Lung (tissue), 12 donors: ENCODE measurements around the gene ZCCHC2. TPM values are rescaled to one million over a fixed set of nuclear protein-coding genes. Genes with fewer than 3 reads are reported as not detected.

Experiments
- ATAC-seq: fragments of 200-7000 bp; cut with Tn5 transposase; one replicate; pipeline ENCODE4 v1.9.1; 2020; ENCODE audit warnings: moderate number of reproducible peaks; ENCODE audit not compliant: insufficient read depth, low FRiP score
- DNase-seq, 3 donors: peaks; one replicate each; pipeline ENCODE4 v3.0.0-alpha.2; 2013 to 2017
- H3K27ac ChIP-seq, 2 donors: one replicate each; pipeline ENCODE4 v1.5.1; 2013; ENCODE audit warnings: mild to moderate bottlenecking in 2 of 2, moderate library complexity in 2 of 2, control low read depth in 1 of 2, inconsistent platforms in 1 of 2, low read depth in 1 of 2, low read length in 1 of 2
- H3K27me3 ChIP-seq, 3 donors: one replicate each; pipeline ENCODE4 v1.5.1; 2013; ENCODE audit warnings: low read length in 2 of 3; ENCODE audit not compliant: control insufficient read depth in 3 of 3, insufficient read depth in 3 of 3
- H3K36me3 ChIP-seq, 4 donors: one replicate each; pipeline ENCODE4 v1.5.1; 2013; ENCODE audit warnings: low read length in 4 of 4, mild to moderate bottlenecking in 1 of 4, moderate library complexity in 1 of 4; ENCODE audit not compliant: control insufficient read depth in 4 of 4, insufficient read depth in 4 of 4
- H3K4me1 ChIP-seq, 5 donors: one replicate each; pipeline ENCODE4 v1.5.1; 2013; ENCODE audit warnings: low read length in 5 of 5, mild to moderate bottlenecking in 2 of 5, moderate library complexity in 1 of 5; ENCODE audit not compliant: control insufficient read depth in 5 of 5, insufficient read depth in 5 of 5
- H3K4me3 ChIP-seq: one replicate; pipeline ENCODE4 v1.5.1; 2013; ENCODE audit warnings: mild to moderate bottlenecking, control low read depth, moderate library complexity
- H3K9ac ChIP-seq, 2 donors: one replicate each; pipeline ENCODE4 v1.5.1; 2013; ENCODE audit warnings: low read length in 2 of 2, control low read depth in 1 of 2; ENCODE audit not compliant: insufficient read depth in 1 of 2
- H3K9me3 ChIP-seq, 4 donors: one replicate each; pipeline ENCODE4 v1.5.1; 2013; ENCODE audit warnings: low read length in 3 of 4, mild to moderate bottlenecking in 1 of 4, moderate library complexity in 1 of 4; ENCODE audit not compliant: control insufficient read depth in 4 of 4, insufficient read depth in 3 of 4
- WGBS, 2 donors: extraction: QIAGEN DNeasy Blood & Tissue Kit; methylation state at CpG; one replicate each; pipeline ENCODE4 v1.1.7; 2013; 5-methylcytosine and 5-hydroxymethylcytosine counted together
- polyA plus RNA-seq, 2 donors: library from polyadenylated mRNA; stranded (reverse); fragments of 200-250 nt; gene quantifications; one replicate each; pipeline ENCODE4 v1.2.1, GENCODE V29; 2013
- total RNA-seq, 2 donors: library from RNA; depleted of rRNA in 1 of 2; stranded (reverse); fragments of >200 nt in 1 of 2; gene quantifications; one replicate each; pipeline ENCODE4 v1.2.1, GENCODE V29; 2014 to 2021
- TF ChIP-seq, protein P1 (sequence below): IDR thresholded peaks from 2 replicates; pipeline ENCODE4 v1.5.1; 2012; ENCODE audit warnings: mild to moderate bottlenecking; ENCODE audit errors: control extremely low read depth, extremely low read depth
- donor health status: control.
- donor health status: control.
- donor health status: Bipolar disorder and iron deficiency.
- donor health status: healthy.
- donor health status: DM: yes; HTN: yes; CAD: no.

Gene ZCCHC2
- total and polyA plus RNA-seq, 4 donors = 9.3 to 33.9 (median 18.6) TPM

DNA sequence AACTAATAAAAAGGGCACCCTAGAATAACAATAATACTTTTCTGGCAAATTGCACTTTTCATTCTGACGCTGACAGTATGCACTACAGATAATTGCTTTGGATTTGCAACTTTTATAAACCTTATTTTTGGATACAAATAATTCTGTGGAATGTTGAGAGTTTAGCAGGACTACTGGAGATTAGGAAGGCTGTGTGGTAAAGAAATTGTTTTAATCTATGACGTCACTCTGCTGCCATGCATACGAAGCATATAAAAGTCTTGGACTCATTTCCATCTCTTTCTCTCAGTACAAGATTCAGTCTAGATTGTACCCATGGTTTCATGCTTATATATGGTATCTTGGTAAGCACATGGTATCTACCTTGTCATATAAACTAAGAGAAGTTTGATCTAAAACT, 28.1 kb upstream of the ZCCHC2 start:
- H3K4me1 ChIP-seq = peaks cover 0 to 6% (median 0%) of the 10 kb centered on the region in 5 donors
- H3K4me3 ChIP-seq = no peak overlapping the region
- H3K9me3 ChIP-seq = peaks cover 0 to 2% (median 0%) of the 10 kb centered on the region in 4 donors
- DNase-seq = no peak
- H3K27ac ChIP-seq = no peak overlapping the region
- no peak for ATAC-seq
- WGBS, 2 donors = 84% methylated on average over 3 of the region's 3 CpGs
- H3K9ac ChIP-seq = no peak overlapping the region
- no peaks in the 10 kb centered on the region for H3K27me3 ChIP-seq
- no peaks in the 10 kb centered on the region for H3K36me3 ChIP-seq
- TF ChIP-seq, protein P1, sequence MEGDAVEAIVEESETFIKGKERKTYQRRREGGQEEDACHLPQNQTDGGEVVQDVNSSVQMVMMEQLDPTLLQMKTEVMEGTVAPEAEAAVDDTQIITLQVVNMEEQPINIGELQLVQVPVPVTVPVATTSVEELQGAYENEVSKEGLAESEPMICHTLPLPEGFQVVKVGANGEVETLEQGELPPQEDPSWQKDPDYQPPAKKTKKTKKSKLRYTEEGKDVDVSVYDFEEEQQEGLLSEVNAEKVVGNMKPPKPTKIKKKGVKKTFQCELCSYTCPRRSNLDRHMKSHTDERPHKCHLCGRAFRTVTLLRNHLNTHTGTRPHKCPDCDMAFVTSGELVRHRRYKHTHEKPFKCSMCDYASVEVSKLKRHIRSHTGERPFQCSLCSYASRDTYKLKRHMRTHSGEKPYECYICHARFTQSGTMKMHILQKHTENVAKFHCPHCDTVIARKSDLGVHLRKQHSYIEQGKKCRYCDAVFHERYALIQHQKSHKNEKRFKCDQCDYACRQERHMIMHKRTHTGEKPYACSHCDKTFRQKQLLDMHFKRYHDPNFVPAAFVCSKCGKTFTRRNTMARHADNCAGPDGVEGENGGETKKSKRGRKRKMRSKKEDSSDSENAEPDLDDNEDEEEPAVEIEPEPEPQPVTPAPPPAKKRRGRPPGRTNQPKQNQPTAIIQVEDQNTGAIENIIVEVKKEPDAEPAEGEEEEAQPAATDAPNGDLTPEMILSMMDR = no peak

DNA sequence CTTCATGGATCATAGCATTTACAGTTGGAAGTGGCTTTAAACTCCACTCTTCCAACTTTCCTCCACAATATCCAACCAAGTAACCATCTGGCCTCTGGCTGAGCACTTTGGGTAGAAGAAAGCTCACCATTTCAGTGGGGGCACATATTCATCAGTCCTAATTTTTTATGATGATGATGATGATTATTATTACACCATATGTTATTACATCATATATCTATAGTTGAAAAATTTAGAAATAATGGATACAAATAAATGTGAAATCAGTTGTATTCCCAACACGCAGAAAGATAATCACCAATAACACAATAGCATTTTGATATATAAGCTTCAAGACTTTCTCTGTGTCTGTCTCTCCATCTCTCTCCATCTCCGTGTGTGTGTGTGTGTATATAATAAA, 26.6 kb upstream of the ZCCHC2 start:
- DNase-seq (no peak), ATAC-seq (no peak)
- no peak overlapping the region for H3K4me3 ChIP-seq
- H3K36me3 ChIP-seq = no peaks in the 10 kb centered on the region
- H3K27ac ChIP-seq = no peak overlapping the region
- peaks cover 0 to 6% (median 0%) of the 10 kb centered on the region in 5 donors for H3K4me1 ChIP-seq
- no peaks in the 10 kb centered on the region for H3K9me3 ChIP-seq
- TF ChIP-seq, protein P1 = no peak
- H3K9ac ChIP-seq = no peak overlapping the region
- WGBS, 2 donors = 70 to 92% methylated on average over 2 of the region's 2 CpGs
- H3K27me3 ChIP-seq = no peaks in the 10 kb centered on the region

DNA sequence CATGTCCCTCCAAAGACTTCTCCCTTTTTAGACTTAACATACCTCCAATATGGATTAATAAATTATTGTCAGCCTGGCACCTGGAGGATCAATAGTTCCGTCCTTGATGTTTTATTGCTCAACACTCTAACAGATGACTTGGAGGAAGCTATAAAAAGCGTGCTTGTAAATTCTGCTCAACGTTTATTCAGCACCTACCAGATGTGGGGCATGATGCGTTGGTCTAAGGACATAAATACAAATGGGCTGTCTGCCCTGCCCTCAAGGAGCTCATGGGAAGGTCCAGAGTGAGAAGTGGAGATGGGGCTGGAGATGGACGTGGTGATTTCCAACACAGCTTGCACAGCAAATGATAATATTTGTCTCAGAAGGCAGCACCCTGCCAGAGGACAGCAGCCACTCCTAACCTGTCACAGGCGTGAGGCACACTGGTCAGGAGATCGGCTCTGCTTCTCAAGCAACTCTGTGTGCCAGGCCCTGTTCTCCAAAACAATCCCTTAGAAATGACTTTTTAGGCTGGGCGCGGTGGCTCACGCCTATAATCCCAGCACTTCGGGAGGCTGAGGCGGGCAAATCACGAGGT, 25.5 kb upstream of the ZCCHC2 start:
- Histone ChIP-seq H3K9me3 (no peaks in the 10 kb centered on the region), H3K4me1 (peaks cover 0 to 6% (median 0%) of the 10 kb centered on the region in 5 donors), H3K9ac (no peak overlapping the region), H3K27ac (no peak overlapping the region), H3K4me3 (no peak overlapping the region), H3K27me3 (no peaks in the 10 kb centered on the region), H3K36me3 (no peaks in the 10 kb centered on the region)
- WGBS, 2 donors = 81 to 84% methylated on average over 13 of the region's 13 CpGs
- TF ChIP-seq, protein P1 = no peak
- ATAC-seq (no peak), DNase-seq (no peak)
